PC-3 (cell line): ENCODE measurements around the gene ZNF502. TPM values are rescaled to one million over a fixed set of nuclear protein-coding genes. Genes with fewer than 3 reads are reported as not detected.

ENCODE experiments used
- ATAC-seq: fragments of 200-7000 bp; cut with Tn5 transposase; 2 replicates; pipeline ENCODE4 v1.9.1; 2020; ENCODE audit warnings: mild to moderate bottlenecking, moderate library complexity
- BruUV-seq: library from RNA; stranded (reverse); fragments of 400-500 nt; replicated peaks from 2 replicates; lab custom pipeline; 2021; lab: Mats Ljungman, UMichigan
- CTCF ChIA-PET: fragments of 300-600 bp; sonication (Branson Sonifier 250); formaldehyde crosslinking; loops from one replicate; lab custom pipeline; 2022; ENCODE audit warnings: antibody characterized with exemption; lab: Charles Lee
- POLR2A ChIA-PET: fragments of 300-600 bp; sonication (Branson Sonifier 250); formaldehyde crosslinking; loops from one replicate; lab custom pipeline; 2022; ENCODE audit warnings: antibody characterized with exemption; ENCODE audit not compliant: unreplicated experiment; lab: Charles Lee
- DNase-seq: peaks from one replicate; pipeline ENCODE4 v3.0.0-alpha.2; 2015
- H2AFZ ChIP-seq: fragments of 300-600 bp; sonication (generic); 2 replicates; pipeline ENCODE4 v1.6.0; 2016; ENCODE audit warnings: antibody characterized with exemption, low read length
- H3F3A ChIP-seq: fragments of 300-600 bp; sonication (generic); one replicate; pipeline ENCODE4 v1.6.0; 2017; ENCODE audit warnings: antibody characterized with exemption, low read length, control low read depth, mild to moderate bottlenecking; ENCODE audit not compliant: unreplicated experiment
- H3K27ac ChIP-seq: fragments of 300-600 bp; sonication (generic); 2 replicates; pipeline ENCODE4 v1.5.1; 2016; ENCODE audit warnings: mild to moderate bottlenecking, low read length
- H3K27me3 ChIP-seq: fragments of 300-600 bp; sonication (generic); 2 replicates; pipeline ENCODE4 v1.6.1; 2016; ENCODE audit warnings: low read length, mixed read lengths
- H3K36me3 ChIP-seq: fragments of 300-600 bp; sonication (generic); 2 replicates; pipeline ENCODE4 v1.6.1; 2016; ENCODE audit warnings: low read depth, mixed run types, low read length, mixed read lengths
- H3K4me1 ChIP-seq: fragments of 300-600 bp; sonication (generic); 2 replicates; pipeline ENCODE4 v1.5.1; 2016; ENCODE audit warnings: low read length; ENCODE audit not compliant: insufficient read depth
- H3K4me2 ChIP-seq: fragments of 300-600 bp; sonication (generic); 2 replicates; pipeline ENCODE4 v1.6.0; 2016; ENCODE audit warnings: low read length
- H3K4me3 ChIP-seq: fragments of 300-600 bp; sonication (generic); 2 replicates; pipeline ENCODE4 v1.5.1; 2016; ENCODE audit warnings: mild to moderate bottlenecking, low read length, mixed read lengths
- H3K79me2 ChIP-seq: fragments of 300-600 bp; sonication (generic); 2 replicates; pipeline ENCODE4 v1.6.1; 2017; ENCODE audit warnings: low read length, mixed read lengths
- H3K9ac ChIP-seq: fragments of 300-600 bp; sonication (generic); 2 replicates; pipeline ENCODE4 v1.6.0; 2016; ENCODE audit warnings: mild to moderate bottlenecking, low read length
- H3K9me2 ChIP-seq: fragments of 300-600 bp; sonication (generic); replicated peaks from 2 replicates; pipeline ENCODE4 v1.6.1; 2016; ENCODE audit warnings: mixed run types, low read length, mixed read lengths
- H3K9me3 ChIP-seq: fragments of 300-600 bp; sonication (generic); 2 replicates; pipeline ENCODE4 v1.6.1; 2016; ENCODE audit warnings: low read length, mixed read lengths
- H4K20me1 ChIP-seq: fragments of 300-600 bp; sonication (generic); 2 replicates; pipeline ENCODE4 v1.6.1; 2016; ENCODE audit warnings: low read length, mixed read lengths
- EZH2 ChIP-seq: fragments of 300-600 bp; sonication (generic); IDR thresholded peaks from one replicate; pipeline ENCODE4 v1.6.1; 2017; ENCODE audit warnings: antibody characterized with exemption, mild to moderate bottlenecking, low read length; ENCODE audit not compliant: unreplicated experiment
- EZH2phosphoT487 ChIP-seq: fragments of 300-600 bp; sonication (generic); IDR thresholded peaks from 2 replicates; pipeline ENCODE4 v1.6.1; 2018; ENCODE audit warnings: mild to moderate bottlenecking, antibody characterized with exemption, low read length, borderline replicate concordance
- intact Hi-C: fragments of 100-400 bp; cut with micrococcal nuclease; formaldehyde crosslinking; loops from 2 replicates; pipeline ENCODE4 v1.9.0; 2023
- total RNA-seq: library from RNA; depleted of rRNA; stranded (reverse); fragments of >200 nt; gene quantifications from 2 replicates; pipeline ENCODE4 v1.2.3, GENCODE V29; 2014
- TF ChIP-seq, protein P1 (sequence below): fragments of 300-600 bp; sonication (generic); conservative IDR thresholded peaks from 2 replicates; pipeline ENCODE4 v1.5.1; 2017; ENCODE audit warnings: antibody characterized with exemption, low read depth, mild to moderate bottlenecking, low read length

ZNF502 gene
- total RNA-seq, 1 experiment from 2014 or later, result not detected

GRCh38 chr3:44685128-44685800 is 27.2 kb upstream of the ZNF502 start:
- no peaks in the 10 kb centered on the region for H3K79me2 ChIP-seq
- BruUV-seq, result no TSS peak
- no peaks in the 10 kb centered on the region for H4K20me1 ChIP-seq
- H2AFZ ChIP-seq, result no peak overlapping the region
- H3K4me1 ChIP-seq, result no peaks in the 10 kb centered on the region
- no peak overlapping the region for H3K4me2 ChIP-seq
- CTCF ChIA-PET, result no interaction called here
- no peaks in the 10 kb centered on the region for H3K36me3 ChIP-seq
- H3K9ac ChIP-seq, result no peak overlapping the region
- H3K27ac ChIP-seq, result no peak overlapping the region
- TF ChIP-seq, protein P1, sequence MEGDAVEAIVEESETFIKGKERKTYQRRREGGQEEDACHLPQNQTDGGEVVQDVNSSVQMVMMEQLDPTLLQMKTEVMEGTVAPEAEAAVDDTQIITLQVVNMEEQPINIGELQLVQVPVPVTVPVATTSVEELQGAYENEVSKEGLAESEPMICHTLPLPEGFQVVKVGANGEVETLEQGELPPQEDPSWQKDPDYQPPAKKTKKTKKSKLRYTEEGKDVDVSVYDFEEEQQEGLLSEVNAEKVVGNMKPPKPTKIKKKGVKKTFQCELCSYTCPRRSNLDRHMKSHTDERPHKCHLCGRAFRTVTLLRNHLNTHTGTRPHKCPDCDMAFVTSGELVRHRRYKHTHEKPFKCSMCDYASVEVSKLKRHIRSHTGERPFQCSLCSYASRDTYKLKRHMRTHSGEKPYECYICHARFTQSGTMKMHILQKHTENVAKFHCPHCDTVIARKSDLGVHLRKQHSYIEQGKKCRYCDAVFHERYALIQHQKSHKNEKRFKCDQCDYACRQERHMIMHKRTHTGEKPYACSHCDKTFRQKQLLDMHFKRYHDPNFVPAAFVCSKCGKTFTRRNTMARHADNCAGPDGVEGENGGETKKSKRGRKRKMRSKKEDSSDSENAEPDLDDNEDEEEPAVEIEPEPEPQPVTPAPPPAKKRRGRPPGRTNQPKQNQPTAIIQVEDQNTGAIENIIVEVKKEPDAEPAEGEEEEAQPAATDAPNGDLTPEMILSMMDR, result no peak
- TF ChIP-seq EZH2phosphoT487, result no peak
- no peak for TF ChIP-seq EZH2
- POLR2A ChIA-PET, result no interaction called here
- no peak overlapping the region for H3K4me3 ChIP-seq
- H3K27me3 ChIP-seq, result no peaks in the 10 kb centered on the region
- H3K9me2 ChIP-seq, result no peaks in the 10 kb centered on the region
- no peaks in the 10 kb centered on the region for H3F3A ChIP-seq
- peaks cover 11% of the 10 kb centered on the region; the same call in 1 of the 2 replicates for H3K9me3 ChIP-seq
- DNase-seq, result no peak
- intact Hi-C loops, result no loop called here
- no peak for ATAC-seq

GRCh38 chr3:44687898-44688297 is 24.6 kb upstream of the ZNF502 start:
- intact Hi-C loops, result no loop called here
- no peak overlapping the region for H3K9ac ChIP-seq
- no peaks in the 10 kb centered on the region for H3K36me3 ChIP-seq
- no peaks in the 10 kb centered on the region for H4K20me1 ChIP-seq
- H2AFZ ChIP-seq, result no peak overlapping the region
- no peaks in the 10 kb centered on the region for H3F3A ChIP-seq
- no peak overlapping the region for H3K4me3 ChIP-seq
- H3K79me2 ChIP-seq, result no peaks in the 10 kb centered on the region
- peaks cover 15% of the 10 kb centered on the region; the same call in 1 of the 2 replicates for H3K9me3 ChIP-seq
- DNase-seq (no peak), ATAC-seq (no peak)
- BruUV-seq, result no TSS peak
- H3K27ac ChIP-seq, result no peak overlapping the region
- TF ChIP-seq EZH2 (no peak), EZH2phosphoT487 (no peak)
- TF ChIP-seq, protein P1, result no peak
- H3K4me1 ChIP-seq, result no peaks in the 10 kb centered on the region
- no peaks in the 10 kb centered on the region for H3K27me3 ChIP-seq
- no peak overlapping the region for H3K4me2 ChIP-seq
- no peaks in the 10 kb centered on the region for H3K9me2 ChIP-seq
- CTCF ChIA-PET, result no interaction called here
- POLR2A ChIA-PET, result no interaction called here
